CD4-positive, CD25-positive, alpha-beta regulatory T cell (primary cell): Measurements from ENCODE around the gene ABHD16A. TPM values are rescaled to one million over a fixed set of nuclear protein-coding genes. Genes with fewer than 3 reads are reported as not detected.

Experiments used
- ATAC-seq, 2 donors: fragments of 150-1000 bp; cut with Tn5 transposase; one replicate each; pipeline ENCODE4 v1.10.0; 2021; ENCODE audit warnings: low read depth in 2 of 2, moderate number of reproducible peaks in 2 of 2, moderate library complexity in 1 of 2
- DNase-seq, 3 donors: peaks; one replicate each; pipeline versions ENCODE4 v3.0.0 to v3.0.0-alpha.2; 2012 to 2022; ENCODE audit warnings: mixed read lengths in 1 of 3
- H3K27ac ChIP-seq: one replicate; pipeline ENCODE4 v1.7.0; 2013; ENCODE audit warnings: mild to moderate bottlenecking, low read length; ENCODE audit not compliant: insufficient read depth, poor library complexity, severe bottlenecking
- H3K27me3 ChIP-seq: one replicate; pipeline ENCODE4 v1.7.0; 2013; ENCODE audit warnings: low read length; ENCODE audit not compliant: control insufficient read depth, insufficient read depth
- H3K36me3 ChIP-seq: one replicate; pipeline ENCODE4 v1.7.0; 2013; ENCODE audit warnings: mild to moderate bottlenecking, low read length, moderate library complexity; ENCODE audit not compliant: control insufficient read depth, insufficient read depth
- H3K4me1 ChIP-seq: 2 replicates; pipeline ENCODE4 v1.7.0; 2013; ENCODE audit warnings: mild to moderate bottlenecking, low read length; ENCODE audit not compliant: insufficient read depth, control insufficient read depth, poor library complexity, severe bottlenecking
- H3K4me3 ChIP-seq: one replicate; pipeline ENCODE4 v1.7.0; 2013; ENCODE audit warnings: low read depth, mild to moderate bottlenecking, low read length, moderate library complexity
- H3K9me3 ChIP-seq, 2 experiments: 1 replicate in 1 of 2; 2 replicates in 1 of 2; pipeline ENCODE4 v1.7.0; 2013; ENCODE audit warnings: low read length in 2 of 2, mild to moderate bottlenecking in 1 of 2, moderate library complexity in 1 of 2; ENCODE audit not compliant: control insufficient read depth in 2 of 2
- H3K27ac Mint-ChIP-seq, 3 donors: one replicate each; pipeline ENCODE4 v1.8.0; 2020 to 2022; ENCODE audit warnings: mild to moderate bottlenecking in 3 of 3, mixed read lengths in 3 of 3, moderate library complexity in 2 of 3
- H3K27me3 Mint-ChIP-seq: one replicate; pipeline ENCODE4 v1.8.0; 2022; ENCODE audit warnings: mild to moderate bottlenecking, mixed read lengths
- H3K36me3 Mint-ChIP-seq: one replicate; pipeline ENCODE4 v1.8.0; 2020; ENCODE audit warnings: mixed read lengths
- H3K4me1 Mint-ChIP-seq, 4 donors: one replicate each; pipeline ENCODE4 v1.8.0; 2020 to 2022; ENCODE audit warnings: mixed read lengths in 4 of 4, mild to moderate bottlenecking in 1 of 4
- H3K4me3 Mint-ChIP-seq, 4 donors: one replicate each; pipeline ENCODE4 v1.8.0; 2020 to 2022; ENCODE audit warnings: mild to moderate bottlenecking in 4 of 4, mixed read lengths in 4 of 4, moderate library complexity in 3 of 4
- H3K9me3 Mint-ChIP-seq, 7 donors: one replicate each; pipeline ENCODE4 v1.8.0; 2020 to 2022; ENCODE audit warnings: mixed read lengths in 7 of 7, mild to moderate bottlenecking in 3 of 7, moderate library complexity in 2 of 7
- polyA plus RNA-seq, 4 donors: library from polyadenylated mRNA; unstranded; fragments of 300-500 nt; fragmentation: Illumina TruSeq; gene quantifications; one replicate each; pipeline ENCODE4 v1.2.3, GENCODE V29; 2021
- total RNA-seq: library from RNA; stranded (reverse); gene quantifications from one replicate; pipeline ENCODE4 v1.2.3, GENCODE V29; 2022

The ABHD16A gene
- total and polyA plus RNA-seq, 5 donors from 2014 or later, result 33.4 to 78.4 (median 36.6) TPM

DNA sequence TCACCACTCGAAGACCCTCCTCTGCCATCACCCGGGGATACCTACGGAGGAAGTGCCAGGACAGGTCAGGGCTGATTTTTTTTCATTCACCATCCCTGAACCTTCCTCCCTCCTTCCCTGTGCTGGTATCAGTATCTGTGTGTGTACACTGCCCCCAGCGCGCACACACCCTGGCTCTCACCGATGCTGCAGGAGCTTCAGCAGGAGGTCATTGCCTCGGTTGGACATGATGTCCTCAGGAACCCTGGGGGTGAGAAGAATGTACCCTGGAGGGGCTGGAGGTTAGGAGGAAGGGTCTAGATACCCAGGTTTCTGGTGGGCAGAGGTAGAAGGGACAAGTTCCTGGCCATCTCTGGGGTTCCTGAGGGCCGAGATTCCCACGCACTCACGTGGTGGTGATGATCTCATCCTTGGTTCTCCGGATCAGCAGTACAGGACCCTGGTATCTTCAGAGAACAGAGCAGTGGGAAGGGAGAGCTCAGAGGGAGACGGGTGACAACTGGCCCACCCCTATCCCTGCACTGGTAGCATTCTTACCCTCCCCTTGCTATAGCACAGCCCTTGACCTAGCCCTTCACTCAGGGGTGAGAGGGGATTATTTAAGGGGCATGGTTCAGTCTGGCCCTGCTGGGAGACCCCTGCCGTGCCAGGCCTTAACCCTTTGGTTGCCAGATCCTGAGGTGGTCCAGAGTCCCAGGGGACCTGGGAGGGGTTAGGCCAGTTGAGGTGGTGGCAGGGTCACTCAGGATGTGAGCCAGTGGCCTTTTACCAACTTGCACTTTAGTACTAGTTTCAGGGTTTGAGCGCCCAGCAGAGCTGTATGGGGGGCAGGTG, 15.0 kb downstream of the ABHD16A start:
- H3K4me1 Mint-ChIP-seq, result peaks cover 0 to 3% (median 0%) of the 10 kb centered on the region in 4 donors
- Histone ChIP-seq H3K9me3 (no peaks in the 10 kb centered on the region), H3K27me3 (no peaks in the 10 kb centered on the region), H3K27ac (no peak overlapping the region), H3K36me3 (peaks cover 68% of the 10 kb centered on the region), H3K4me3 (no peak overlapping the region), H3K4me1 (no peaks in the 10 kb centered on the region)
- peak overlapping the region in 1 of 3 donors; percentile 85 for H3K27ac Mint-ChIP-seq
- peaks cover 28% of the 10 kb centered on the region for H3K36me3 Mint-ChIP-seq
- H3K9me3 Mint-ChIP-seq, result no peaks in the 10 kb centered on the region
- DNase-seq (no peak), ATAC-seq (no peak)
- no peaks in the 10 kb centered on the region for H3K27me3 Mint-ChIP-seq
- H3K4me3 Mint-ChIP-seq, result no peak overlapping the region

DNA sequence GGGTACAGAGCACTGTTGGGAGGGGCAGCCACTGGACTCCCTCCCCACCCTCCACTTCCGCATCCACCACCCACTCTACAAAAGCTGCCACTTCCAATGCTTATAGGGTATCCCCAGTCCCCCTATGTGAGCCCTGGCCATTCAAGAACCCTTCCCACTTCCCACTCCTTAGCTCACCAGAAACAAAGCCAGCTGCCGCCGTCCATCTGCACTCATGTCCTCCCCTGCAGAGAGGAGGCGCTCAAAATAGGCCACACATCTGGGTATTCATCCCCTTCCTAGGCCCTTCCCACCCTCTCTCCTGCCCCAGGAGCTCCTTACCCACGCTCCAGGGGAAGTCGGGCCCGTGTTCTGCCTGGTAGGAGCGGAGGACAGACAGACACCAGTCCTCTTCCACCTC, 15.8 kb downstream of the ABHD16A start:
- Histone ChIP-seq H3K9me3 (no peaks in the 10 kb centered on the region), H3K27me3 (no peaks in the 10 kb centered on the region), H3K4me3 (no peak overlapping the region), H3K4me1 (no peaks in the 10 kb centered on the region), H3K36me3 (peaks cover 61% of the 10 kb centered on the region), H3K27ac (no peak overlapping the region)
- peaks cover 0 to 3% (median 0%) of the 10 kb centered on the region in 4 donors for H3K4me1 Mint-ChIP-seq
- H3K36me3 Mint-ChIP-seq, result peaks cover 26% of the 10 kb centered on the region
- H3K27ac Mint-ChIP-seq, result no peak overlapping the region
- H3K9me3 Mint-ChIP-seq, result no peaks in the 10 kb centered on the region
- ATAC-seq, result no peak
- DNase-seq, result no peak
- no peak overlapping the region for H3K4me3 Mint-ChIP-seq
- no peaks in the 10 kb centered on the region for H3K27me3 Mint-ChIP-seq

DNA sequence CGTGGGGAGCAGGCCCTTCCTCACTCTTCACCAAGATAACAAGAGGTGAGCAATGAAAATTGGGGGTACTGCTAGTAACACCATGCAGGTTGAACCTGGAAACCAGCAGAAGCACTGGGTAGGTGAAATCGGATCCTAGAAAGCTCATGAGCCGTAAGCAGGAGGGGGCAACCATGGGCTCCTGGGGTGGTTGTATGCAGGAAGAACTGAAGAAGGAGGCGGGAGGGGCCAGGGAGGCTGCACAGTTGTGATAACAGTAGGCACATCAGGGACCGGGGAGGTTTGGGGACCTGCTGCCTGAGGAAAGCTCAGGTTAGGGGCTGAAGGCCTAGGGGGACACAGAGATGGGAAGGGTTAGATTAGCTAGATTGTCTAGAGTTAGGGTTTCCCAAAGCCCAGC, 16.6 kb downstream of the ABHD16A start:
- Histone ChIP-seq H3K4me1 (peaks cover 4% of the 10 kb centered on the region), H3K27ac (no peak overlapping the region), H3K36me3 (peaks cover 54% of the 10 kb centered on the region), H3K4me3 (no peak overlapping the region), H3K27me3 (no peaks in the 10 kb centered on the region), H3K9me3 (no peaks in the 10 kb centered on the region)
- Mint-ChIP-seq H3K27ac (peak overlapping the region in 1 of 3 donors; percentile 74), H3K4me3 (no peak overlapping the region), H3K4me1 (peaks cover 0 to 12% (median 3%) of the 10 kb centered on the region in 4 donors), H3K9me3 (no peaks in the 10 kb centered on the region), H3K27me3 (no peaks in the 10 kb centered on the region), H3K36me3 (peaks cover 23% of the 10 kb centered on the region)
- ATAC-seq (no peak), DNase-seq (no peak)

DNA sequence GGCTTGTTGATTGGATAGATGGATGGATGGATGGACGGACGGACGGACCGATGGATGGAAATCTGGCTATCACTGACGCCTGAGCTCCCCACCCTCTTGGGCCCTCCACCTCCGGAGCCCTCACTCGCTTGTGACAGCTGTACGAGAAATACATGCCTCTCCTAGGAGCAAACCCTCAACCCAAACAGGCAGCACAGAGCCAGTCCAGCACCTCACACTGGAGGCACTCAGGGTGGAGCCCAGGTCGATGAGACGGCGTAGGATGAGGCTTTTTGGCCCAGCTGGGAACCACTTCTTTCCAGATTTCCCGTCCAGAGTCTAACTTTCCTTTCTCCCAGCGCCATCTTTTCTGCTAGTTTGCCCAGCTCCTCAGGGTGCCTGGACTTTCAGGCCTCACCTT, 19.5 kb downstream of the ABHD16A start:
- no peak overlapping the region for H3K27ac ChIP-seq
- no peaks in the 10 kb centered on the region for H3K27me3 ChIP-seq
- Mint-ChIP-seq H3K9me3 (no peaks in the 10 kb centered on the region), H3K4me1 (peaks cover 0 to 27% (median 14%) of the 10 kb centered on the region in 4 donors), H3K36me3 (peaks cover 11% of the 10 kb centered on the region), H3K27me3 (no peaks in the 10 kb centered on the region), H3K4me3 (peak overlapping the region in 1 of 4 donors; percentile 53), H3K27ac (peak overlapping the region in 1 of 3 donors; percentile 42)
- H3K9me3 ChIP-seq, result no peaks in the 10 kb centered on the region
- ATAC-seq (no peak), DNase-seq (no peak)
- peaks cover 30% of the 10 kb centered on the region for H3K36me3 ChIP-seq
- peaks cover 16% of the 10 kb centered on the region for H3K4me1 ChIP-seq
- no peak overlapping the region for H3K4me3 ChIP-seq

DNA sequence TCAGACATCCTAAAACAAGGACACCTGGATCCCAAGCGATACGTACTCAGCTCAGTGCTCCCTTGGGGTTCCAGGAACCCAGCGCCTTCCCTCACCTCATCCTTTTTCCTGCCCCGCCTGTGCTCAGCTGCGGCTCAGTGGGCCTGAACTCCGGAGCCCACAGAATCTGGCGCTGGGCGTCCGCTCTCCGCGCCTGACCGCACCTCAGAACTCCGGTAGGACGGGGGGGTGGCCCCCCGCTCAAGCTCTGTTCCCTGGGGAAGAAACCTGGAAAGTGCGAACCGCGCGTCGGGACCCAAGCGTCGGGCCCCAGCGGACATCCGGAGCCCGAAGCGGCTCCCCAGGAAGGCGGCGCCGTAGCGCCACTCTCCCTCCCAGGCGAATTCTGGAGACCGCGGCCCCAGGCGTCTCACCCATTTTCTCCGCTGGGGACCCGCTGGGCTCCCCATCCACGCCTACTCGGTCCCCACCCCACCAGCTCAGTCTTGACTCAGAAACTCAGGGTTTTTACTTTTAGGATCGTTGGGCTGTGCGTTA, 21.9 kb downstream of the ABHD16A start:
- peak overlapping the region; percentile 53 for H3K27ac ChIP-seq
- Mint-ChIP-seq H3K27ac (peak overlapping the region in 2 of 3 donors; percentile 86 to 94), H3K9me3 (no peaks in the 10 kb centered on the region), H3K4me1 (peaks cover 0 to 35% (median 18%) of the 10 kb centered on the region in 4 donors), H3K27me3 (no peaks in the 10 kb centered on the region), H3K4me3 (peak overlapping the region; percentile 87 to 93 (median 90)), H3K36me3 (peaks cover 6% of the 10 kb centered on the region)
- DNase-seq (peak; percentile 25 to 42 (median 27)), ATAC-seq (peak; percentile 10 to 34)
- H3K4me3 ChIP-seq, result peak overlapping the region; percentile 86
- H3K36me3 ChIP-seq, result peaks cover 14% of the 10 kb centered on the region
- H3K4me1 ChIP-seq, result peaks cover 16% of the 10 kb centered on the region
- H3K9me3 ChIP-seq, result no peaks in the 10 kb centered on the region
- no peaks in the 10 kb centered on the region for H3K27me3 ChIP-seq

DNA sequence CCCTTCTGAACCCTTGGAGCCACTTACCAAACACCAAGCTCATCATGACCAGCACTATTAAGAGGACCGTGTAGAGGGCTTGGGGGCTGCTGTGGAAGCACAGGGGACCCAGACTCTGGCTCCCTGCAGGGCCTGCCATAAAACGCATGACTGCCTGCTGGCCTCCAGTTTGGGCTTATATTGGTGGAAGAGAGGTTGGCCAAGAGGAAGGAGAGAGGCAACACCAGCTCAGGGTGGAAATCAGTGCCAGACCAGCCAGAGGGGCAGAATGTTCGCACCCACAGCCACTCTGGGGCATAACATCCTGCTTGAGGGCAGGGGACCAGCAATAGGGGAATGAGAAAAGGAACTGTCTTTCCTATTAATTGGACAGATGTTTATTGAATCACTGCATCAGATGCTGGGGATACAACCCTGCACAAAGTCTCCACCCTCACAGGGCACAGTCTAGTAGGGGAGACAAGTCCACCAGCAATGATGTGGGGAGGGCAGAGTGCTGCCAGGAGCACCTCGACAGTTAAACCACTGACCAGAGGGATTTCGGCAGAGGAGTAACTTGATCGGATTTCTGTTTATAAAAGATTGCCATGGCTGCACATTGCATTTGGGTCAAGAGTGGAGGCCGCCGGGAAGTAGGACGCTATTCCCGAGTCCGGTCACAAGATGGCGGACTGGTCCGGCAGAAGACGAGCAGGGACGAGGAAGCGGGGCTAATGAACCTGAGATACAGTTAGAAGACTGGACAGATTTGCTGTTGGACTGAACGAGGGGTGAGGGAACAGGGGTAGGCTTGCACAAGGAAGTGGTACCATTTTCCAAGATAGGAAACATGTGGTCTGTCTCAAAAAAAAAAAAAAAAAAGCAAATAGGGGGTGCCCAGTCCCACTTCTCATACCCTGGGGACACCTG, 22.6 kb downstream of the ABHD16A start, which contains the start of gene LY6G5C:
LY6G5C (minus strand) TSS at position 842 of the 909 bp plus-strand sequence; CDS start at position 148, 694 bp downstream.
- Histone ChIP-seq H3K4me1 (peaks cover 16% of the 10 kb centered on the region), H3K9me3 (no peaks in the 10 kb centered on the region), H3K27ac (peak within 1 kb of the TSS; percentile 53), H3K4me3 (peak within 1 kb of the TSS; percentile 86), H3K27me3 (no peaks in the 10 kb centered on the region), H3K36me3 (peaks cover 8% of the 10 kb centered on the region)
- Mint-ChIP-seq H3K4me3 (peak within 1 kb of the TSS; percentile 87 to 93 (median 90)), H3K36me3 (peaks cover 4% of the 10 kb centered on the region), H3K4me1 (peaks cover 0 to 35% (median 18%) of the 10 kb centered on the region in 4 donors), H3K27ac (peak within 1 kb of the TSS; percentile 86 to 94 (median 94)), H3K27me3 (no peaks in the 10 kb centered on the region), H3K9me3 (no peaks in the 10 kb centered on the region)
- DNase-seq, result peak; percentile 47 to 79 (median 61)
- ATAC-seq, result peak; percentile 76 to 78

DNA sequence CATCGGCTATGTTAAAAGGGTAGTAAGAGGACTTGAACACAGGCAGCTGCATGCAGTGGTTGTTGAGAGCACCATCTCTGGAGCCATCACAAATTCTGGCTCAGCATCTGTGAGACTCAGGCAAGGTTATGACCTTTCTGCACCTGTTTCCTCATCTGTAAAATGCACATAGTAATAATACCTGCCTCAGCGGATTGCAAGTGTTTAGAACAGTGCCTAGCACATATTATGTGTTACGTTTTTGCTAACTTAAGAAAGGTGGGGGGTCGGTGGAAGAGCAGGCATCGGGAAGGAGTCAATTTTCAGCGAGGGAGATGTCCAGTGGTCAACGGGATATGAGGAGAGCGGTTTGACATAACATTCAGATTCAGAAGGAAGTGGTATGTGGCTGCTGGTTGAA, 25.2 kb downstream of the ABHD16A start:
- H3K27ac Mint-ChIP-seq, result peak overlapping the region in 1 of 3 donors; percentile 4
- DNase-seq (no peak), ATAC-seq (no peak)
- H3K36me3 Mint-ChIP-seq, result peaks cover 4% of the 10 kb centered on the region
- no peak overlapping the region for H3K27ac ChIP-seq
- no peaks in the 10 kb centered on the region for H3K27me3 ChIP-seq
- H3K4me3 ChIP-seq, result no peak overlapping the region
- H3K36me3 ChIP-seq, result peaks cover 10% of the 10 kb centered on the region
- peaks cover 0 to 35% (median 18%) of the 10 kb centered on the region in 4 donors for H3K4me1 Mint-ChIP-seq
- H3K9me3 Mint-ChIP-seq, result no peaks in the 10 kb centered on the region
- peaks cover 16% of the 10 kb centered on the region for H3K4me1 ChIP-seq
- no peaks in the 10 kb centered on the region for H3K27me3 Mint-ChIP-seq
- peak overlapping the region in 2 of 4 donors; percentile 44 to 72 for H3K4me3 Mint-ChIP-seq
- no peaks in the 10 kb centered on the region for H3K9me3 ChIP-seq
